A673 (cell line): ENCODE measurements around the gene POLD2. TPM values are rescaled to one million over a fixed set of nuclear protein-coding genes. Genes with fewer than 3 reads are reported as not detected.

Source experiments
- BruUV-seq: library from RNA; stranded (reverse); fragments of 400-500 nt; replicated peaks from 2 replicates; lab custom pipeline; 2021; lab: Mats Ljungman, UMichigan
- CTCF ChIA-PET: fragments of 300-600 bp; sonication (Branson Sonifier 250); formaldehyde crosslinking; loops from one replicate; lab custom pipeline; 2022; ENCODE audit warnings: antibody characterized with exemption; lab: Charles Lee
- POLR2A ChIA-PET: fragments of 300-600 bp; sonication (Branson Sonifier 250); formaldehyde crosslinking; loops from one replicate; lab custom pipeline; 2022; ENCODE audit warnings: antibody characterized with exemption; ENCODE audit not compliant: low non-redundant PET; lab: Charles Lee
- DNase-seq: peaks from one replicate; pipeline ENCODE4 v3.0.0-alpha.2; 2015; ENCODE audit warnings: low spot score
- H3K27ac ChIP-seq: fragments of 200-600 bp; sonication (generic); 2 replicates; pipeline ENCODE4 v1.5.1; 2016; ENCODE audit warnings: mixed run types, low read depth, mild to moderate bottlenecking, mixed read lengths, antibody characterized with exemption, low read length; ENCODE audit not compliant: poor library complexity, severe bottlenecking
- H3K27me3 ChIP-seq: fragments of 200-600 bp; sonication (generic); replicated peaks from 2 replicates; pipeline ENCODE4 v1.6.1; 2017; ENCODE audit warnings: mixed run types, low read depth, mild to moderate bottlenecking, mixed read lengths, antibody characterized with exemption, low read length; ENCODE audit not compliant: insufficient read depth, poor library complexity
- H3K36me3 ChIP-seq: fragments of 200-600 bp; sonication (generic); 2 replicates; pipeline ENCODE4 v1.6.1; 2016; ENCODE audit warnings: mixed run types, mild to moderate bottlenecking, mixed read lengths, antibody characterized with exemption, low read length; ENCODE audit not compliant: insufficient read depth, poor library complexity, severe bottlenecking
- H3K4me1 ChIP-seq: fragments of 200-600 bp; sonication (generic); 2 replicates; pipeline ENCODE4 v1.6.1; 2017; ENCODE audit warnings: mixed run types, mild to moderate bottlenecking, mixed read lengths, antibody characterized with exemption, low read length; ENCODE audit not compliant: insufficient read depth, poor library complexity, severe bottlenecking
- H3K4me3 ChIP-seq: fragments of 200-600 bp; sonication (generic); 2 replicates; pipeline ENCODE4 v1.5.1; 2016; ENCODE audit warnings: low read depth, mixed run types, mild to moderate bottlenecking, mixed read lengths, low read length; ENCODE audit not compliant: poor library complexity, severe bottlenecking
- H3K9me3 ChIP-seq: fragments of 200-600 bp; sonication (generic); 2 replicates; pipeline ENCODE4 v1.6.1; 2016; ENCODE audit warnings: mixed run types, low read depth, mild to moderate bottlenecking, mixed read lengths, antibody characterized with exemption, low read length; ENCODE audit not compliant: poor library complexity, severe bottlenecking
- EZH2 ChIP-seq: fragments of 200-600 bp; sonication (generic); IDR thresholded peaks from 2 replicates; pipeline ENCODE4 v1.6.1; 2017; ENCODE audit warnings: borderline replicate concordance, low read depth, mild to moderate bottlenecking, mixed read lengths, antibody characterized with exemption, low read length; ENCODE audit not compliant: poor library complexity, severe bottlenecking
- intact Hi-C: fragments of 100-400 bp; cut with micrococcal nuclease; formaldehyde crosslinking; loops from one replicate; pipeline ENCODE4 v1.10.0; 2022; ENCODE audit not compliant: unreplicated experiment
- total RNA-seq: library from RNA; stranded (reverse); gene quantifications from 2 replicates; pipeline ENCODE4 v1.2.3, GENCODE V29; 2021
- TF ChIP-seq, protein P1 (sequence below): fragments of 300-800, 200-600 bp; sonication (generic); conservative IDR thresholded peaks from 2 replicates; pipeline ENCODE4 v1.5.1; 2017; ENCODE audit warnings: low read depth, mild to moderate bottlenecking, antibody characterized with exemption, low read length, moderate library complexity, mixed read lengths

POLD2 gene
- total RNA-seq, 1 experiment from 2014 or later, result 252 TPM

GRCh38 chr7:44141221-44141850 is 18.0 kb upstream of the POLD2 start, which contains the start of gene MYL7:
TSS of gene MYL7 (minus strand) at chr7:44141332. CDS start at chr7:44141305, 27 bp downstream.
- no peak within 1 kb of the TSS for H3K4me3 ChIP-seq
- BruUV-seq, result no TSS peak
- H3K4me1 ChIP-seq, result no peaks in the 10 kb centered on the region
- no peaks in the 10 kb centered on the region for H3K27me3 ChIP-seq
- no peaks in the 10 kb centered on the region for H3K36me3 ChIP-seq
- H3K27ac ChIP-seq, result no peak within 1 kb of the TSS
- intact Hi-C loops, result no loop called here
- H3K9me3 ChIP-seq, result no peaks in the 10 kb centered on the region
- ChIA-PET POLR2A (no interaction called here), CTCF (no interaction called here)
- DNase-seq, result no peak
- TF ChIP-seq, protein P1, sequence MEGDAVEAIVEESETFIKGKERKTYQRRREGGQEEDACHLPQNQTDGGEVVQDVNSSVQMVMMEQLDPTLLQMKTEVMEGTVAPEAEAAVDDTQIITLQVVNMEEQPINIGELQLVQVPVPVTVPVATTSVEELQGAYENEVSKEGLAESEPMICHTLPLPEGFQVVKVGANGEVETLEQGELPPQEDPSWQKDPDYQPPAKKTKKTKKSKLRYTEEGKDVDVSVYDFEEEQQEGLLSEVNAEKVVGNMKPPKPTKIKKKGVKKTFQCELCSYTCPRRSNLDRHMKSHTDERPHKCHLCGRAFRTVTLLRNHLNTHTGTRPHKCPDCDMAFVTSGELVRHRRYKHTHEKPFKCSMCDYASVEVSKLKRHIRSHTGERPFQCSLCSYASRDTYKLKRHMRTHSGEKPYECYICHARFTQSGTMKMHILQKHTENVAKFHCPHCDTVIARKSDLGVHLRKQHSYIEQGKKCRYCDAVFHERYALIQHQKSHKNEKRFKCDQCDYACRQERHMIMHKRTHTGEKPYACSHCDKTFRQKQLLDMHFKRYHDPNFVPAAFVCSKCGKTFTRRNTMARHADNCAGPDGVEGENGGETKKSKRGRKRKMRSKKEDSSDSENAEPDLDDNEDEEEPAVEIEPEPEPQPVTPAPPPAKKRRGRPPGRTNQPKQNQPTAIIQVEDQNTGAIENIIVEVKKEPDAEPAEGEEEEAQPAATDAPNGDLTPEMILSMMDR, result no peak
- TF ChIP-seq EZH2, result no peak

DNA sequence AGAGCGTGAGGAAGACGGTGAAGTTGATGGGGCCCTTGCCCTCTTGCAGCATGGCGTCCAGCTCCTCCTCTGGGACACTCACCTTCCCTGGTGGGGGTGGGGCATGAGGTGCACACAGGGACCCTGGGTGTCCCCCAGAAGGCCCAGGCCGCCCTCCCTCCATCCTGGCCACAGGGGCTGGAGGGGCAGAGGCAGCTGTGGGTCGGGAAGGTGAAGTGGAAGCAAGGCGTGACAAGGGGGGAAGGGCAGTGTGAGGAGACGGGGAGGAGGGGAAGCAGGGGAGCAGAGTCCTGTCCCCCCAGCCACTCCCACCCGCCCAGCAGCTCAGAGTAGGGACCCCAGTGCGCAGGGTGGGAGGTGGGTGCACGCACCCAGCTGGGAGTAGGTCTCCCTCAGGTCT is 17.0 kb upstream of the POLD2 start:
- POLR2A ChIA-PET, result no interaction called here
- Histone ChIP-seq H3K27ac (no peak overlapping the region), H3K4me3 (no peak overlapping the region), H3K36me3 (no peaks in the 10 kb centered on the region), H3K4me1 (no peaks in the 10 kb centered on the region), H3K27me3 (no peaks in the 10 kb centered on the region), H3K9me3 (no peaks in the 10 kb centered on the region)
- intact Hi-C loops, result no loop called here
- no peak for TF ChIP-seq EZH2
- TF ChIP-seq, protein P1, result no peak
- CTCF ChIA-PET, result no interaction called here
- DNase-seq, result no peak
- no TSS peak for BruUV-seq

- POLR2A ChIA-PET, result no interaction called here
- Histone ChIP-seq H3K4me3 (no peak overlapping the region), H3K27ac (no peak overlapping the region), H3K4me1 (no peaks in the 10 kb centered on the region), H3K9me3 (no peaks in the 10 kb centered on the region), H3K27me3 (no peaks in the 10 kb centered on the region), H3K36me3 (no peaks in the 10 kb centered on the region)
- no TSS peak for BruUV-seq
- intact Hi-C loops, result no loop called here
- TF ChIP-seq, protein P1, result no peak
- TF ChIP-seq EZH2, result no peak
- DNase-seq, result no peak
- CTCF ChIA-PET, result no interaction called here
These were observed 16.1 kb upstream of the POLD2 start for GRCh38 chr7:44139311-44140010.
